ENCODE measurements around the gene ANKRD13A.
A peak's percentile ranks its signal among the peaks of the same experiment; 100 is the strongest.

ANKRD13A gene

GRCh38 chr12:109998904-109999648 is at the start of gene ANKRD13A:
Gene ANKRD13A (plus strand): TSS chr12:109999430. CDS start chr12:109999689, 259 bp downstream.
- DNase-seq = peak; percentile 56

DNA sequence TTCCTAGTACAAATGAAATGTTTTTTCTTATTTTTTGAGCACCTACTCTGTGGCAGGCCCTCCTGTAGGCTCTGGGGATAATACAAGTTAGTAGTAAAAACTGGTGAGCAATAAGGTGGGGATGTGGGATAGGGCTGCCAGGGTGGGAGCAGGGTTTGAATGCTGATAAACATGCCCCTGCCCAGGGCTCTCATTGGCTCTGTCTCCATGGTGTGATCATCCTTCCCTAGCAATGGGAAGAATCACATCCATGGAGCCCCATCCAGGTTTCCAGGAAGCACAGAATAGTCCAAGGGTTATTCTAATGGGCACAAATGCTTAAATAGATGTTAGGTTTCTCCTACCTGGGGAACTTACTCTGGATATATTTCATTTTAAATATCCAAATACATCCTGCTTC is 48.6 kb upstream of the ANKRD13A start:
- DNase-seq = no peak

DNA sequence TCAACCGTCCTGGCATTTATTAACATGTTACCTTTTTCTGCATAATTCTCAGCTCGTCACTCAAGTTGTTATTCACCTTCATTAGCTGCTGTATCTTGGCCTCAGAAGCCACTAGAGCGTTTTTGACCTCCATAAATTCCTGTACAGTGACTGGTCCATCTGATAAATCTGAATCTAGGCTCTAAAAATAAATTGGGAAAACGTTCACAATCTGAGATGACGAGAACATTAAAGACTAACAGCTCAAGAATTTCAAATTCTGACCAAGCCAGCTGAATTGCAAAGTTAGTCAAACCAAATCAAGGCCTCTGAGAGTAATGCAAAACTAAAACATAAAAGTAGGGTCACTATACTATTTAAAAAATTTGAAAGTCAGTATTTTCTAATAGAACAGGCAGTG is 48.1 kb upstream of the ANKRD13A start:
- no peak for DNase-seq

DNA sequence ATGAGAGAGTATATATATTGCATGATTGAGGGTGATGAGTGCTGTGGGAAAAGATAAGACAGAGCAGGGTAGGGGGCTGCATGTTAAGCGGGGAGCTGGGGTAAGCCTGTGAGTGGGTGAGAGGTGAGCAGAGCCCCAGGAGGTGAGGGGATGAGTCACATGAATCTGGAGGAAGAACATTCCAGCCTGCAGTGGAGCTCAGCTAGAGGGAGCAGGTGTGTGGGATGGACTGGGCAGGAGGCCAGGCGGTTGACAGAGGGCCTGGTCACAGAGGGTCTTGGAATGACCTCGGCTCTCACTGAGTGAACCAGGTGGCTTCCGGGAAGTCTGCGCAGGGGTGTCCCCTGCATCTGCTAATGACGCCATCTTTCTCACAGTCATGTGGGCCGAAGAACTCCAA is 47.5 kb upstream of the ANKRD13A start:
- no peak for DNase-seq

GRCh38 chr12:109952160-109952858 is 46.9 kb upstream of the ANKRD13A start:
- no peak for DNase-seq

DNA sequence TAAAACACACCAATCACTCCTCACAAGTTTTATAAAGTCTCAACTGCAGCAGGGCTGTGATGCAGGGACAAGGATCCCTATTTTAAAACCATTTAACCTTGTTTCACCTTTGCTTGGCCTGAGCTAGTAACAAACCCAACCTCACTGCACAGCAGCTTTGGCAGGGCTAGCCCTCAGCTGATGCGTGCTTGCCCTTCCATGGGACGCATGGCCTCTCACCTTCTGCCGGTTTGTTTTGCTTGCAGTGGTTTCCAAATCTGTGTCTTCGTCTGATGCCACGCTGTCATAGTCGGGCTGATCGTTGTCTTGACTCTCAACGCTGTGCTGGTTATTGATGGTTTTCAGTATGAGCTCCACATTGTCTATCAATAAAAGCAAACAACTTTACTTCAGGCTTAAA is 46.4 kb upstream of the ANKRD13A start:
- DNase-seq = no peak

GRCh38 chr12:109953656-109954055 is 45.6 kb upstream of the ANKRD13A start:
- no peak for DNase-seq

GRCh38 chr12:109958374-109958773 is 40.9 kb upstream of the ANKRD13A start:
- DNase-seq = no peak

- DNase-seq = no peak
These were observed 39.7 kb upstream of the ANKRD13A start for GRCh38 chr12:109959411-109960093.

- DNase-seq = no peak
These were observed 38.0 kb upstream of the ANKRD13A start for GRCh38 chr12:109961201-109961600.

DNA sequence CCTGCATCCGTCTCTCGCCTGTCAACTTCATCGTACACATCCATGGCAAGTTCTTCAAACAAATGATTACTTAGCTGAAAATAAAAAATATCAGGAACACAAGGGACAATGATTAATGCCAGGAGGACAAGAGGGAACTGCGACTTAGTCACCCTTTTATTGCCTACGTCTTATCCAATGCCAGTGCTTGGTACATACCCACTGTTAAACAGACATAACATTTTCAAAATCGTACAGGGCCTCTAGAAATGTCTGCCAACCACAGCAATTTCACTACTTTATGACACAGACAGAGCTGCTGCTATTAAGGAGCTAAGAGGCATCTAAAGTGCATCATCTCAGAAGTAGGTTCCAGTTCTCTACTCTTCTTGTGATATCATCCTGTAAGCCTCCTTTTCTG is 37.6 kb upstream of the ANKRD13A start:
- no peak for DNase-seq

GRCh38 chr12:109962398-109962797 is 36.8 kb upstream of the ANKRD13A start:
- no peak for DNase-seq

GRCh38 chr12:109963330-109963729 is 35.9 kb upstream of the ANKRD13A start:
- no peak for DNase-seq

GRCh38 chr12:109963743-109964429 is 35.3 kb upstream of the ANKRD13A start:
- DNase-seq = no peak

GRCh38 chr12:109966546-109966945 is 32.7 kb upstream of the ANKRD13A start:
- DNase-seq = no peak

- DNase-seq = no peak
These were observed 31.7 kb upstream of the ANKRD13A start for GRCh38 chr12:109967383-109968031.

GRCh38 chr12:109968032-109968420 is 31.2 kb upstream of the ANKRD13A start:
- DNase-seq = no peak

DNA sequence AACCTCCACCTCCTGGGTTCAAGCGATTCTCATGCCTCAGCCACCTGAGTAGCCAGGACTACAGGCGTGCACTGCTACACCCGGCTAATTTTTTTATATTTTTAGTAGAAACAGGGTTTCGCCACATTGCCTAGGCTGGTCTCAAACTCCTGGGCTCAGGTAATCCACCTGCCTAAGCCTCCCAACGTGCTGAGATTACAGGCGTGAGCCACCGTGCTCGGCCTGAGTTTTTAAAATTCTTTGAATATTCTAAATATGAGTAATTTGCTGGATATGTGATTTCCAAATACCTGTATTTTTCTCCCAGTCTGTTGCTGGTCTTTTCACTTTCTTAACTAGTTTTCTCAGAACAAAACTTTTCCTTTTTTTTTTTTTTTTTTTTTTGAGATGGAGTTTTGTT is 30.4 kb upstream of the ANKRD13A start:
- no peak for DNase-seq

DNA sequence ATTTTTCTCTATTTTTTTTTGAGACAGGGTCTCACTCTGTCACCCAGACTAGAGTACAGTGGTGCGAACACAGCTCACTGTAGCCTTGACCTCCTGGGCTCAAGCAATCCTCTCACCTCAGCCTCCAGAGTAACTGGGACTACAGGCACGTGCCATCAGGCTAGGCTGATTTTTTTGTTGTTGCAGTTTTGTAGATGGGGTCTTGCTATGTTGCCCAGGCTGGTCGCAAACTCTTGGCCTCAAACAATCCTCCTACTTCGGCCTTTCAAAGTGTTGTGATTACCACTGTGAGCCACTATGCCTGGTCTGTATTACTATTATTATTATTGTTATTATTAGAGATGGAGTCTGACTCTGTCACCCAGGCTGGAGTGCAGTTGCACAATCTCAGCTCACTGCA is 26.4 kb upstream of the ANKRD13A start:
- DNase-seq = no peak

DNA sequence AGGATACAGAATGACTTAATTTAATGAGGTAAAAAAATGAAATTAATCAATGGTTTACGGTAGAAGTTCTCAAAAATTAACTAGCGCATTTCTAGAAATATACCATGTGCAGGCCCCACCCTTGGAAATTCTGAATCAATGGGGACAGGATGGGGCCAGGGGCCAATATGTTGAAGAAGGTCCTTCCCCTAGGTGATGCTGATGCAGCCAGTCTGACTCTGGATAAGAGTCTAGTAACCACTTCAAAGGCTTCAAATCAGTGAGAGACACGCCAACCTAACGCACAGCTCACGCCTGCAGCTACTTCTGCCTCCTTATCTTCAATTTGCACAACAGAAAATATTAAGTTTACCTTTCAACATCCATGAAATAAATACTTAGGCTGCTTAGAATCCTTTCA is 17.9 kb upstream of the ANKRD13A start:
- DNase-seq = no peak

GRCh38 chr12:109982210-109982609 is 17.0 kb upstream of the ANKRD13A start:
- no peak for DNase-seq

DNA sequence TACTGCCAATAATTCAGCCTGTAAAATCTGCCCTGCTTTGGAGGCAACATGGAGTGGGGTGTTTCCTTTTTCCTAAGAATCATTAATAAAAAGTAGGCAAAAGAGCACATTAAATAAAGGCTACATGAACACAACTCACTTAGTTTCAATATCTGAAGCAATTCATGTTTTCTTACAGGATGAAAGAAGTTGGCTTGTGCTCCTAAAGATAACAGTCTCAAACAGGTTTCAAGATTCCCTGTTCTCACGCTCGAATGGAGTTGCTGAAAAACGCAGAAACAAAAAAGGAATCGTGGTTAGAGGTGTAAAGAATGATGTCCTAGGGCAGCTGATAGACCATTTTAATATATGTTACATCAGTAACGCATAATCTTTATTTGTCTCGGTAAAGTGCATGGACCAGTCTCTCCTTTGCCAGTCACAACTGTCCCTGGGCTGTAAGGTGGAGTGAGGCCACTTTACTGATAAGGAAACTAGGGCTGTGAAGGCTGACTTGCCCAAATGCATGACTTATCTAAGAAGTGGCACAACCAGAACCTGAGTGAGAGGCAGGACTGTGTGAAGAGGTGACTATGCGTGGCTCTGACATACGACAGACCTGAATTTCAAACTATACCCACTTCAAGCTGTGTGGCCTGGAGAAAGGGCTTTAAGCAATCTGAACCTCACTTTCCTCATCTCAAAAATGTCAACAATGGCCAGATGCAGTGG is 15.6 kb upstream of the ANKRD13A start:
- no peak for DNase-seq
